Measurements from ENCODE around the gene ALDOB.

DNA sequence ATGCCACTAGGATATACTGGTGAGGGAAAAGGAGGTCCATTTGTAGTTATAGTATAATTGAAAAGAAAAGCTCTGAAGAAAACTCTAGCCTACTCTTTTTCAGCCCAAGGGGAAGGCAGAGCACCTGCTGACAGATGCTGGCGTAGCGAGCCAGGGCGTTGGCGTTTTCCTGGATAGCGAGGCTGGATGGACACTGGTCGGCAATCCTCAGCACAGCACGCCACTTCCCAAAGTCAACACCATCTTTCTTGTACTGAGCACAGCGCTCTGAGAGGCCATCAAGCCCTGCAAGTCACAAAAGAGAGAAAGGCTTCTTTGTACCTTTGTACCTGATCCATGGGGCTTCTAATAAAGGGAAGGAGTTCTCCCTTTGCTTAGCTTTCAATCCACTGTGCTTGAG lies 8.2 kb downstream of the ALDOB start:
- TF ChIP-seq CTCF (conservative IDR thresholded peaks at IDR 0.05) (no peak), ZFX (IDR thresholded peaks at IDR 0.05) (no peak)

Data from C4-2B (cell line).